Measurements from ENCODE around the gene SENP3.

Gene SENP3

DNA sequence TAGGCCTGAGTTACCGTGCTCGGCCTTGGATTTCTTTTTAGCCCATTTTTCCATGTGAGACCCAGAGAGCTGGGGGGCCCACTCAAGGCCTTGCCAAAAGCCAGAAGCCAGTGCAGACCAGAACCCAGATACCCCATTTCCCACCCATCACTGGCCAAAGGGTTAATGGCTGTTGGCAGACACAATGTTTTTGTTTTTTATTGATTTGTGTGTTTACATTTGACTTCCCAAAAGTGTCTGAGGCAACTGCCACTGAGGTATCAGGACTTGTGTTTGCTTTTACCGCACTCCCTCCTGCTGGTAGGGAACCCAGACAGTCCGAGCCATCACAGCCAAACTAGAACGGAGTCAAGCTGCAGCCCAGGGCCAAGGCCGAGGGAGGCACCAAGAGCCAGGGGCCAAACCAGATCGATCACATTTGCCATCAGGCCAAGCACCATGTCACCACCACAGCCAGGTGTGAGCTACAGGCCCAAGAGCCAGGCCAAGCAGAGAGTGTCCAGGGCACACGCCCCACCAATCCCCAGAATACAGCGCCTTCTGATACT lies 20.6 kb upstream of the SENP3 start:
- DNase-seq (ENCODE audit: insufficient read length), result no peak
- no peak for TF ChIP-seq POLR2AphosphoS5 (IDR thresholded peaks at IDR 0.05; ENCODE audit: low read depth, low read length)
- TF ChIP-seq POLR2A (IDR thresholded peaks at IDR 0.05; ENCODE audit: low read depth, low read length), result no peak
- TF ChIP-seq TAF1 (IDR thresholded peaks at IDR 0.05; ENCODE audit: borderline replicate concordance, low read depth, low read length), result no peak
- no peak for FAIRE-seq

DNA sequence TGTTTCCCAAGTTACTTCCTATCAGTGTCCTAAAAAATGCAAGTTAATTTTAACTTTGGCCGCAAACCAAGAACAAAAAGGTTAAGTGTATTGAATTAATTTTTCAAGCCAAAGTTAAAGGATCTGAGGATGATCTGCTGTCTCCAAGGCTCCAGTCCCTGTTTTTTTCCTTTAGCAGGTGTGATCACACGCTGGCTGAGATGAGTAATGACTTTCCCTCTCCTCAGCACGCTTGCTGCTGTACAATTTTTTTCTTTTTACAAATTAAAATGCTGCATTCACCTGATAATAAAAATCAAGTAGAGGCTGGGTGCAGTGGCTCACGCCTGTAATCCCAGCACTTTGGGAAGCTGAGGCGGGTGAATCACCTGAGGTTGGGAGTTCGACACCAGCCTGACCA lies 16.8 kb upstream of the SENP3 start:
- FAIRE-seq, result no peak
- TF ChIP-seq POLR2A (IDR thresholded peaks at IDR 0.05; ENCODE audit: low read depth, low read length), result no peak
- no peak for TF ChIP-seq POLR2AphosphoS5 (IDR thresholded peaks at IDR 0.05; ENCODE audit: low read depth, low read length)
- no peak for TF ChIP-seq TAF1 (IDR thresholded peaks at IDR 0.05; ENCODE audit: borderline replicate concordance, low read depth, low read length)
- no peak for DNase-seq (ENCODE audit: insufficient read length)

DNA sequence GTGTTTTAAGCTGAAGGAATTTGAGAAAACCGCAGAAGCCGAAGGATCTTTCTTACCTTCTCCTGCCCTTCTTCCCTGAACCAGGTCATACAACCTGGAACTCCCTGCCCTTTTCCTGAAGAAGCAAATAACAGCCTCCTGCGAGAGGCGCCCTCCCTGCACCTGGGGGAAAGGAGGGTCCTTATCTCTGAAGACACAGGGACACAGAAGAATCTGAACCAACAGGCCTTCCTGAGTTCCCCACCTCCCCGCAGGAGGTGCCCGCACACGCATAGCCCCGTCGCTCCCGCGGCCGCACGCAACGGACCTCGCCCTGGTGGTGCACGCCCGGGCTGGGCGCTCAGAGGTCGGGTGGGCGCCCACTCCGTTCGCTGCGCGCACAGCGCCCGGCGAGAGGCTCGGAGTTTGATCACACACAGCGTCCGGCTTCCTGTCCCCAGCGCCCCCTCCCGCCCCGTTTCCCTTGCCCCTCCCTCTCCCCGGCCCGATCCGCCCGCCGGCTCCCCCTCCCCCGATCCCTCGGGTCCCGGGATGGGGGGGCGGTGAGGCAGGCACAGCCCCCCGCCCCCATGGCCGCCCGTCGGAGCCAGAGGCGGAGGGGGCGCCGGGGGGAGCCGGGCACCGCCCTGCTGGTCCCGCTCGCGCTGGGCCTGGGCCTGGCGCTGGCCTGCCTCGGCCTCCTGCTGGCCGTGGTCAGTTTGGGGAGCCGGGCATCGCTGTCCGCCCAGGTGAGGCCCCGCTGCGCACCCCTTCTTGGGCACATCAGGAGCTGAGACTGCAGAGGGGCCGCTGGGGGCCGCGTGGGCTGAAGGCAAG lies 12.9 kb upstream of the SENP3 start, which contains the start of gene TNFSF12:
TNFSF12 (plus strand) TSS at position 474 of the 816 bp plus-strand sequence; CDS start at position 570, 96 bp downstream.
- peak; percentile 21 for FAIRE-seq
- DNase-seq (ENCODE audit: insufficient read length), result peak; percentile 59
- TF ChIP-seq POLR2AphosphoS5 (IDR thresholded peaks at IDR 0.05; ENCODE audit: low read depth, low read length) (no peak), TAF1 (IDR thresholded peaks at IDR 0.05; ENCODE audit: borderline replicate concordance, low read depth, low read length) (no peak), POLR2A (IDR thresholded peaks at IDR 0.05; ENCODE audit: low read depth, low read length) (no peak; the same call in 1 of the 2 replicates)

DNA sequence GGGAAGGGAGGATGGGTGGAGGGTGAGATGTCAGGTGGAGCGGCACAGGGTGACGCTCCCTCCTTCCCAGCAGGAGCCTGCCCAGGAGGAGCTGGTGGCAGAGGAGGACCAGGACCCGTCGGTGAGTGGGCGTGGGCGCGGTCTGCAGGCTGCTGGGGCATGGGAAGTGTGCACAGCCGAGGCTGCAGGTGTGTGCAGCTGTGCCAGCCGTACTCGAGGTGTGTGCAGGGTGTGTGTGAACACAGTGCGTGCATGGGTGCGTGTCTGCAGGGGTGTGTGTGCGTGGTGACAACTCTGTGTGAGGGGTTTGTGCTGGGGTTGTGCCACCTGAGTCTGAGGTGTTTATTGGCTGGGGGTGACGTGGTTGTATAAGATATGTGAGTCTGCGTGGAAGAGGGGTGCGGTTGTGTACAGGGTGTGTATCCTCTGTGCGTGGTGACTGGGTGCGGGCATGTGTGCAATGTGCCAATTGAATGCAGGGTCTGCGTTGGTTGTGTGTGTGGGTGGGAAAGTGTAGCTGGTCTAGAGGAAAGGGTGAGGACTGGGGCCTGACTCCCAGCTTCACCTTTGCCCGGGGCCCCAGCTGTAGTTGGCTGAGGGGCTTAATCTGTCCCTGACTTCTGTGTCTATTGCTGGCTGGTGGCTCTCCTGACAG lies 12.2 kb upstream of the SENP3 start:
- FAIRE-seq (peak; percentile 33), DNase-seq (ENCODE audit: insufficient read length) (no peak)
- TF ChIP-seq TAF1 (IDR thresholded peaks at IDR 0.05; ENCODE audit: borderline replicate concordance, low read depth, low read length), result no peak
- TF ChIP-seq POLR2AphosphoS5 (IDR thresholded peaks at IDR 0.05; ENCODE audit: low read depth, low read length), result no peak
- no peak for TF ChIP-seq POLR2A (IDR thresholded peaks at IDR 0.05; ENCODE audit: low read depth, low read length)

DNA sequence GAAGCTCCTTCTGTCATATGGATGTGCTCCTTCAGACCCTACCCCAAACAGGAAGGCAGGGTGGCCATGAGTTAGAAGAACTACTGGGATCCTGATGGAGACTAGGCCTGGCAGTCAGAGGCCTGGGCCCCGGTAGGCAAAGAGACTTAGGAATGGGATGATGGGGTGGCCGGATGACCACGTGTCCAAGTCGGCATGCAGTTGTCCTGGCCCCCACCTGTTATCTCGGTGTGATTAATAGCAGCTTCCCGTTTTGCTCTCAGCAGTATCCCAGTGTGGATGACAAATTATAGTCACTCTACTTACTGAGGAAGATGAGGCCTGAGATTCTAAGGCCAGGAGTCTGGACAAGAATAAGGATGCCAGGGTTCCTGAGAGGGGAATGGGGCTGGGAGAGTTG lies 11.4 kb upstream of the SENP3 start:
- FAIRE-seq, result no peak
- no peak for DNase-seq (ENCODE audit: insufficient read length)
- no peak for TF ChIP-seq POLR2AphosphoS5 (IDR thresholded peaks at IDR 0.05; ENCODE audit: low read depth, low read length)
- no peak for TF ChIP-seq TAF1 (IDR thresholded peaks at IDR 0.05; ENCODE audit: borderline replicate concordance, low read depth, low read length)
- TF ChIP-seq POLR2A (IDR thresholded peaks at IDR 0.05; ENCODE audit: low read depth, low read length), result no peak

DNA sequence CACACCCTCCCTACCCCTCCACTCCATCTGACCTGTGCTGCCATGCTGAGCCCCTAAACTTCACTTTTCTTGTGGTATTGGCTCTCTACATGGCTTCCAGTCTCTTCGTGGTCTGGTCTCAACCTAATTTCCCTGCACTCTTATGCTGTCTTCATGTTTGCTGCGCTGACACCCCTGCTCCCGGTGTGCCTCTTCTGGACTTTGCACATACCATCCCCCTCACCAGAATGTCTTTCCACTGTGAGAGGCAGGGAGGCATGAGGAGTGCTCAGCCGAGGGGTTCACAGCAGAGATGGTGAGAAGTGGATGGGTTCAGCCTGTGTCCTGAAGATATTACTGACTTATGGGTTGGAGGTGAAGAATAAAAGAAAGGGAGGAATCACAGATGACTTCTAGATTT lies 10.3 kb upstream of the SENP3 start:
- DNase-seq (ENCODE audit: insufficient read length) (no peak), FAIRE-seq (no peak)
- TF ChIP-seq POLR2A (IDR thresholded peaks at IDR 0.05; ENCODE audit: low read depth, low read length) (no peak), POLR2AphosphoS5 (IDR thresholded peaks at IDR 0.05; ENCODE audit: low read depth, low read length) (no peak), TAF1 (IDR thresholded peaks at IDR 0.05; ENCODE audit: borderline replicate concordance, low read depth, low read length) (no peak)

DNA sequence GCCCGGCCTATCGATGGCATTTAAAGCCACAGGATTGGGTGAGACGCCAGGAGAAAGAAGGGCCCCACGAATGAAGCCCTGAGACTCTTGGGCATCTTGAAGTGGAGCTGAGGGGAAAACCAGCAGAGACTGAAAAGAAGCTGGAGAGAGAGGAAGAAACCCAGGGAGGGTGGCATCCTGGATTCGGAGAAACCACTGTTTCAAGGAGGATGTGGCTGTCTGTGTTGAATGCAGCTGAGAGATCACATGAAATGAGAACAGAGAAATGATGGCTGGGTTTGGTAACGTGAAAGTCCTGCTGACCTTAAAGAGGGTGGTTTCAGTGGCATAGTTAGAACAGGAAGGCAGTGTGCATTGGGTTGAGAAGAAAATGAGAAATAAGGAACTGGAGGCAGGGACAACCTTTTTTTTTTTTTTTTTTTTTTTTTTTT lies 9.1 kb upstream of the SENP3 start:
- FAIRE-seq, result peak; percentile 95
- TF ChIP-seq TAF1 (IDR thresholded peaks at IDR 0.05; ENCODE audit: borderline replicate concordance, low read depth, low read length) (no peak), POLR2A (IDR thresholded peaks at IDR 0.05; ENCODE audit: low read depth, low read length) (no peak), POLR2AphosphoS5 (IDR thresholded peaks at IDR 0.05; ENCODE audit: low read depth, low read length) (no peak)
- peak; percentile 49 for DNase-seq (ENCODE audit: insufficient read length)

DNA sequence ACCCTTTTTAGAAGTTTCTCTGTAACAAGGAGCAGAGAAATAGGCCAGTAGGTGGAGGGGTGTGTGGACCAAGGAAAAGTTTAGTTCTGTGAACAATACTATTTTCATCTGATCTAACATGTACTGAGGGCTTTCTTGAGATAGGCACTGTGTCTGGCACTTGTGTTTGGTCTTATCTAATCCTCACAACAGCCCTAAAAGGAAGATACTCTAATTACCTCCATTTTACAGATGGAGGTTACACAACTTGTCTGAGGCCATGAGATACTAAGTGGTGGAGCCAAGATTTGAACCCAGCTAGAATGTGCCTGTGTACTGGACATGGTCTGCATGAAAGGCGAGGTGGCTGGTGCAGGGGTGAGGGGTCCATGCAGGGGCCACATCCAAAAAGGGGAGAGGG lies 8.4 kb upstream of the SENP3 start:
- TF ChIP-seq TAF1 (IDR thresholded peaks at IDR 0.05; ENCODE audit: borderline replicate concordance, low read depth, low read length) (no peak), POLR2AphosphoS5 (IDR thresholded peaks at IDR 0.05; ENCODE audit: low read depth, low read length) (no peak), POLR2A (IDR thresholded peaks at IDR 0.05; ENCODE audit: low read depth, low read length) (no peak)
- no peak for DNase-seq (ENCODE audit: insufficient read length)
- peak; percentile 38 for FAIRE-seq

DNA sequence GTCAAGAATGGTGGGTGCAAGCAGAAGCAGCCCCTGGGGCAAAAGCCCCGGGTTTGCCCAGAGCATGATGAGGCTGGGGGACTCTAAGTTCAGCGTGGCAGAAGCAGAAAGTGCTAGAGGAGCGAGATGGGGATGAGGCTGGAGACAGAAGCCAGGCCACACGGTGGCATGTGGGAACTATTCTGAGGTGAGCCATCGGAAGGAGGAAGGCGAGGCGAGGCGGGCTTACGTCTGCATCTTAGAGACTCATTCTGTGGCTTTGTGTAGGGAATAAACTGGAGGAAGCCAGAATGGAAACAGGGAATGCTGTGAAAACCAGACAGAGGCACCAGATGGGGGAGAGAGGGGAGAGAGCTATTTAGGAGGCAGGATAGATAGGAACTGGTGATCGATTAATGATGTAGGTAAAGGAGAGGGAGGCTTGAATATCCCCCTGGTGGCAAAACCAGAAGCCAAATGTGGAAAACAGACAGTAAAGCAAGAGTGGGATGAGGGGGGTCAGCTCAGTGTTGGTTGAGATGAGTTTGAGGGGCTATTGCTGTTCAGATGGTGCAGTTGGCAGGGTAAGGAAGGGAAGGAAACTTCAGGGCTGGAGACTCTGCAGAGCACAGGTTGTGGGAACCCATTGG lies 6.3 kb upstream of the SENP3 start:
- TF ChIP-seq POLR2AphosphoS5 (IDR thresholded peaks at IDR 0.05; ENCODE audit: low read depth, low read length) (no peak), TAF1 (IDR thresholded peaks at IDR 0.05; ENCODE audit: borderline replicate concordance, low read depth, low read length) (no peak), POLR2A (IDR thresholded peaks at IDR 0.05; ENCODE audit: low read depth, low read length) (no peak)
- FAIRE-seq, result no peak
- no peak for DNase-seq (ENCODE audit: insufficient read length)

DNA sequence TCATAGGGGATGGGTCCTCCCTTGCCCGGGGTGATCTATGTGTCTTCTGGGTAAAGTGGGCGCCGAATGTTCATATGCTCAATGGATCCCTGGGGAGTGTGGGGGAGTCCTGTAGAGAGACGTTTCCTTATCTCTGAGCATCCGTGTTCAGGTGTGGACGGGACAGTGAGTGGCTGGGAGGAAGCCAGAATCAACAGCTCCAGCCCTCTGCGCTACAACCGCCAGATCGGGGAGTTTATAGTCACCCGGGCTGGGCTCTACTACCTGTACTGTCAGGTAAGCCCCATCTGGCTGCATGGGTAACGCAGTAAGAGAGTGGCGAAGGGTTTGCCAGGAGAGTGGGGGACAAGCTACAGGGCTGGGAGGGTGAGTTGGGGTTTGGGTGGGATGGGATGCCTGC lies 5.1 kb upstream of the SENP3 start:
- no peak for FAIRE-seq
- TF ChIP-seq POLR2A (IDR thresholded peaks at IDR 0.05; ENCODE audit: low read depth, low read length), result no peak
- TF ChIP-seq POLR2AphosphoS5 (IDR thresholded peaks at IDR 0.05; ENCODE audit: low read depth, low read length), result no peak
- TF ChIP-seq TAF1 (IDR thresholded peaks at IDR 0.05; ENCODE audit: borderline replicate concordance, low read depth, low read length), result no peak
- no peak for DNase-seq (ENCODE audit: insufficient read length)

DNA sequence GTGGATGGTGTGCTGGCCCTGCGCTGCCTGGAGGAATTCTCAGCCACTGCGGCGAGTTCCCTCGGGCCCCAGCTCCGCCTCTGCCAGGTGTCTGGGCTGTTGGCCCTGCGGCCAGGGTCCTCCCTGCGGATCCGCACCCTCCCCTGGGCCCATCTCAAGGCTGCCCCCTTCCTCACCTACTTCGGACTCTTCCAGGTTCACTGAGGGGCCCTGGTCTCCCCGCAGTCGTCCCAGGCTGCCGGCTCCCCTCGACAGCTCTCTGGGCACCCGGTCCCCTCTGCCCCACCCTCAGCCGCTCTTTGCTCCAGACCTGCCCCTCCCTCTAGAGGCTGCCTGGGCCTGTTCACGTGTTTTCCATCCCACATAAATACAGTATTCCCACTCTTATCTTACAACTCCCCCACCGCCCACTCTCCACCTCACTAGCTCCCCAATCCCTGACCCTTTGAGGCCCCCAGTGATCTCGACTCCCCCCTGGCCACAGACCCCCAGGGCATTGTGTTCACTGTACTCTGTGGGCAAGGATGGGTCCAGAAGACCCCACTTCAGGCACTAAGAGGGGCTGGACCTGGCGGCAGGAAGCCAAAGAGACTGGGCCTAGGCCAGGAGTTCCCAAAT lies 4.5 kb upstream of the SENP3 start:
- no peak for FAIRE-seq
- no peak for DNase-seq (ENCODE audit: insufficient read length)
- TF ChIP-seq POLR2AphosphoS5 (IDR thresholded peaks at IDR 0.05; ENCODE audit: low read depth, low read length), result no peak
- no peak for TF ChIP-seq TAF1 (IDR thresholded peaks at IDR 0.05; ENCODE audit: borderline replicate concordance, low read depth, low read length)
- TF ChIP-seq POLR2A (IDR thresholded peaks at IDR 0.05; ENCODE audit: low read depth, low read length), result no peak

Data from GM12892 (cell line).